HG02938 (cell line): ENCODE results near the gene XRCC4.
"Not testable (repeated sequence)": the region's sequence is repeated elsewhere in the genome, so short reads cannot be mapped to it uniquely, and the experiment has no call there.

Experiments used
- ATAC-seq: cut with Tn5 transposase; IDR thresholded peaks from one replicate; pipeline ENCODE4 v1.9.1; 2021; ENCODE audit warnings: mild to moderate bottlenecking, moderate library complexity; ENCODE audit not compliant: unreplicated experiment

The XRCC4 gene

GRCh38 chr5:83076742-83077661 lies at the start of gene XRCC4, which contains the start of gene TMEM167A:
Gene XRCC4, plus strand, starts transcription at chr5:83077547. Its CDS starts 27,373 bp downstream, at chr5:83104920.
Gene TMEM167A, minus strand, starts transcription at chr5:83077394. Its CDS starts 71 bp downstream, at chr5:83077323.
- ATAC-seq: peak; percentile 97

GRCh38 chr5:83029912-83030311 lies 47.4 kb upstream of the XRCC4 start:
- no peak for ATAC-seq

DNA sequence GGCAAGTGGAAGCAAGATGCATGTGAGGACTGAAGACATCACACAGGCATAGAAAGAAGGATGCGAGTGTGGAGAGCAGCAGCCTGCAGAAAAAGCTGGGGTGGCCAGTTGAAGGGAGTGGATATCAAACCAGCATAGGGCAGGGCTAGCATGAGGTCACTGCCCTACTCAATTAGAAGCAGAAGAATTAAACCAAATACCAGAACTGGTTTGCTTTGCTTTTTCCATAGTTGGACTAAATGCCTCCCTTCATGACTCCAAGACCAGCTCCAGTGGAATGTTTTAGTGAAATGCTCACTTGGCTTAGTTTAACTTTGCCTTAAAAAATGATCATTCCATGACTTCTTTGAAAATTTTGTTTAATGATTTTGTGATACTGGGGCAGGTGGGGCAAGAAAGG lies 46.0 kb upstream of the XRCC4 start:
- no peak for ATAC-seq

GRCh38 chr5:83034036-83034435 lies 43.3 kb upstream of the XRCC4 start:
- no peak for ATAC-seq

DNA sequence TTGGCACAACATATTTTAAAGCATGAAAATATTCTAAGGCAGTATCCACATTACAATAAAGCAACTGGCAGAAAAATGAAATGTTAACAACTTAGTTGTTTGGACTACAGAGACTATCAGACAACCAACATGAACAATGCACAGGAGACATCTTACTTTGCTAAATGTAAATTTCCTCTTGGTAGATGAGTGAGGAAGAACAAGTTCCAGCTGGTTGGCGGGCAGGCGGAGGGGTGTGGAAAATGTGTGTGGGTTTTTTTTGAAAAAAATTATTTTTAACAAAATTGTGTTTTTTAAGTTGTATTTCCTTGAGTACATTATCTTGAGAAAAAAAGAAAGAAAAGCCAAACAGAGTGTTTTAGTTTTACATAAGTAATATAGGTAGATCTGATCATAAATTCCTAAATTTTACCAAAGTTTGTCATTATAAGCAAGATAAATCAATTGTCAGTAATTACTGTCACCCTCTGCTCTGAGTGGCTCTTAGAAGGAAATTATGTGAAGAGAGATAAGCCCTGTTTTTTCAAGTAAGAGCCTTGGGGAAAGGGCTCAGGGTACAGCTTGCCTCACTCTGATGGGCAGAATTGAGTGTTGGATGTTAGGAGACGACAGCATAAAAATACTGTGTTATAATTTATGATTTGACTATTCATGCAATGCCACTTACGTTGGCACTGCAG lies 42.7 kb upstream of the XRCC4 start:
- no peak for ATAC-seq

- ATAC-seq: no peak
These were observed 41.8 kb upstream of the XRCC4 start for GRCh38 chr5:83035373-83036100.

- ATAC-seq: no peak
These were observed 40.3 kb upstream of the XRCC4 start for GRCh38 chr5:83036991-83037575.

GRCh38 chr5:83038924-83039323 lies 38.4 kb upstream of the XRCC4 start:
- ATAC-seq: no peak

- no peak for ATAC-seq
These were observed 34.8 kb upstream of the XRCC4 start for GRCh38 chr5:83042507-83042906.

DNA sequence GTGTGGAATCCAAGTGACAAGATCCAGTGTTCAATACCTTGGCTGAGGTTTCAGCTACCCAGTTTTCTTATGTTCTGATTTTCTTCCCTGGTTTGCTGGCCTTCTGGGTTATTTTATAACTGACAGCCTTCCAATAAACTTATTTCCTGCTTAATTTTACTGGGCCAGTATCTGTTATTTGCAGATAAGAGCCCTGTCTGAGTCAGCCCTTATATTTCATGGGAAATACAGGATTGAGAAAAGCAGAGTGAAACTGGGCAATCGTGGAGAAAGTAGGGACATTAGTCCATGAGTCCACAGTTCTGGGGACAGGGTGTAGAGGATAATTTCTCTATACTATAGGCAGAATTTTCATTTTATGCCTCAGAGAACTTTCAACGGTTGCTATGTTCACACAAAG lies 32.4 kb upstream of the XRCC4 start:
- no peak for ATAC-seq

- no peak for ATAC-seq
These were observed 29.1 kb upstream of the XRCC4 start for GRCh38 chr5:83048277-83048676.

DNA sequence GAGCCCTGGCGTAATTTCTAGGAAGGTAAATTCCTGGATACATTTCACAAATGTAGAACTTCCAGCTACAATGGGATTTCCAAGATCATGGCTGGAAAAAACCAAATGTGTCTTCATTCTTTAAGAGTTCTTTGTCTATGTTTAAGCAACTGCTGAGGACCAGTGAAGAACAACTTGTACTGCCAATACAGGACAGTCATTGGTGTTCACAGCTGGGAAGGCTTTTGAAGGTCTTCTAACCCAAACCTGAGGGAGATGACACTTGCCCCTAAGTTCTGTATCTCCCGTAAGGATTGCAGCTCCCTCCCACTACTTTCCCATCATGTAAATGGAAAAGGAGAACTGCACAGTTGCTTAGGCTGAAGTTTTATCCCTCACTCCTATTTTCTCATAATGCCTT lies 28.5 kb upstream of the XRCC4 start:
- ATAC-seq: no peak

DNA sequence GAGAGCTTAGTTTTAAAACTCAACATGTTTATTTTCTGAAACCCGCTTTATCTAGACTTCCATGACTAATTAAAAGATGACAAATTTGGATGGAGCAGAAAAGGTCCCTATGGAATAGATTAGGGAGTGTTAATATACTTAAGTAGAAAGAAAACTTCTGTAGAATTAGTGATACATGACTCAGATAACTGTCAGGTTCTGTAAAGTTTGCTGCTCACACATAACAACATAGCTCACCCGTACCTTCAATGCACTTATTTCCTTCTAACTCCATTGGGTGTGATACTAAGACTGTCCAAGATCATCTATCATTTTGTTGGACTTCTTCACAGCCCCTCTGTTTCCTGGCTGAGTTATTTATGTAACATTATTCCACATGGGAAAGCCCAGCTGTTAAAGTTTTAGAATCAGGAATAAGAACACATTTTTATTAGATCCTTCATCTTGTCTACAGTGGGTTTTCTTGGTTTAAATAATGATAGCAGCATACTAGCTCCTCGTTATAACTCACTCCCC lies 27.9 kb upstream of the XRCC4 start:
- ATAC-seq: no peak

GRCh38 chr5:83050723-83051340 lies 26.5 kb upstream of the XRCC4 start:
- no peak for ATAC-seq

GRCh38 chr5:83055166-83055565 lies 22.2 kb upstream of the XRCC4 start:
- no peak for ATAC-seq

DNA sequence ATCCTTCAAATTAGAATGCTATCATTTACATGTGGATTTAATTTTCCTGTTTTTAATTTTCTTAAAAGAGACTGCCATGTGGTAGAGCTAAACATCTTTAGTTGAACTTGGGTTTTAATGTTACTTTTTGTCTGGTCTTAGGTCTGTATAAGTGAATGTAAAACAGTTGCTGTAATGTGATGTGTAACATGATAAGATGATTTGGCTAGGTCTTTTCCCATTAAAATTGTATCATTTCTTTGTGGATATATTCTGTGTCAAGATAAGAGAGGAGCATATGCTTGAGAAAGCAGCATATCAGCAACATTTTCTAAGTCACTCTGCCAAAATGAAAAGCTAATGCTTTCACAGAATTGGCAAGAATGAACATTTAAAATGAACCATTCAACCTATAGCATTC lies 18.6 kb upstream of the XRCC4 start:
- ATAC-seq: no peak

DNA sequence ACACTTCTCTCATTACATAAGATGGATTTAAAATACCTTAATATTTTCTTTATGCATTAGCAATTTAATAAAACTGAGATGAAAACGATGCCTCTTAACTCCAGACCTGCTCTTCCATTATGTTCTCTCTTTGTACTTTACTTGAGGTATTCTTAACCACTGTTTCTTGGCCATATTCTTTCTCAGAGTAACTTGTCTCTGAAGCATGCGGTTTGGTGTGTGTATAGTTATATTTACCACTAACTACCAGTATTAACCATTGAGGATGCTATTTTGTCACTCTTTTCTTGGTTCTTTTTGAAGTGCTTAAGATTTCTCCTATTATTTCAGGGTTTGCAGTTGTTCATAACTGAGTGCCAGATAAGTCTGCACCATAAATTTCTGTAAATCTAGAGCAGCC lies 18.0 kb upstream of the XRCC4 start:
- ATAC-seq: no peak

GRCh38 chr5:83066548-83067110 lies 10.7 kb upstream of the XRCC4 start:
- ATAC-seq: no peak

DNA sequence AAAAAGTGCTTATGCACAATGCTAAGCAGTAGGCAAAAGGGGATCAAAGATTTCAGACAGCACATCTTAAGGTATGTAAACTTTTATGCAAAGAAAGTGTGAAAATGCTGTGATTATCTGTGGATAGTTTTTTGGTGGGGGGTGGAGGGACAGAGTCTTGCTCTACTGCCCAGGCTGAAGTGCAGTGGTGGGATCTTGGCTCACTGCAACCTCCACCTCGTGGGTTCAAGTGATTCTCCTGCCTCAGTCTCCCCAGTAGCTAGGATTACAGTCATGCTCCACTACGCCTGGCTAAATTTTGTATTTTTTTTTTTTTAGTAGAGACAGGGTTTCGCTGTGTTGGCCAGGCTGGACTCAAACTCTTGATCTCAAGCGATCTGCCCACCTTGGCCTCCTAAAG lies 10.0 kb upstream of the XRCC4 start:
- ATAC-seq: not testable (repeated sequence)
